Brain microvascular endothelial cell (primary cell): ENCODE data around the gene SKIDA1.
A peak's percentile ranks its signal among the peaks of the same experiment; 100 is the strongest.

Experiments used
- DNase-seq: peaks from one replicate; pipeline ENCODE4 v3.0.0-alpha.2; 2020
- H3K27ac ChIP-seq: fragments of 250-450 bp; sonication (Bioruptor Pico); 2 replicates; pipeline ENCODE4 v1.5.1; 2020; ENCODE audit warnings: mild to moderate bottlenecking, moderate library complexity
- H3K27me3 ChIP-seq: fragments of 250-450 bp; sonication (Bioruptor Pico); replicated peaks from 2 replicates; pipeline ENCODE4 v1.5.1; 2020; ENCODE audit warnings: mild to moderate bottlenecking
- H3K36me3 ChIP-seq: fragments of 250-450 bp; sonication (Bioruptor Pico); replicated peaks from 2 replicates; pipeline ENCODE4 v1.5.1; 2020; ENCODE audit warnings: mild to moderate bottlenecking
- H3K4me3 ChIP-seq: 2 replicates; pipeline ENCODE4 v1.5.1; 2011; ENCODE audit warnings: low read depth, mild to moderate bottlenecking, control low read depth, low read length, moderate library complexity
- in situ Hi-C: cut with HindIII; loops from 2 replicates; pipeline ENCODE4 v1.10.0; 2017; ENCODE audit warnings: low sequenced_read_pairs, low pct_ligation_motif_present
- TF ChIP-seq, protein P1 (sequence below): IDR thresholded peaks from 2 replicates; pipeline ENCODE4 v1.5.1; 2011; ENCODE audit warnings: low read depth, mild to moderate bottlenecking, moderate library complexity, low read length, control low read depth, inconsistent platforms; ENCODE audit errors: missing control alignments

Gene SKIDA1

DNA sequence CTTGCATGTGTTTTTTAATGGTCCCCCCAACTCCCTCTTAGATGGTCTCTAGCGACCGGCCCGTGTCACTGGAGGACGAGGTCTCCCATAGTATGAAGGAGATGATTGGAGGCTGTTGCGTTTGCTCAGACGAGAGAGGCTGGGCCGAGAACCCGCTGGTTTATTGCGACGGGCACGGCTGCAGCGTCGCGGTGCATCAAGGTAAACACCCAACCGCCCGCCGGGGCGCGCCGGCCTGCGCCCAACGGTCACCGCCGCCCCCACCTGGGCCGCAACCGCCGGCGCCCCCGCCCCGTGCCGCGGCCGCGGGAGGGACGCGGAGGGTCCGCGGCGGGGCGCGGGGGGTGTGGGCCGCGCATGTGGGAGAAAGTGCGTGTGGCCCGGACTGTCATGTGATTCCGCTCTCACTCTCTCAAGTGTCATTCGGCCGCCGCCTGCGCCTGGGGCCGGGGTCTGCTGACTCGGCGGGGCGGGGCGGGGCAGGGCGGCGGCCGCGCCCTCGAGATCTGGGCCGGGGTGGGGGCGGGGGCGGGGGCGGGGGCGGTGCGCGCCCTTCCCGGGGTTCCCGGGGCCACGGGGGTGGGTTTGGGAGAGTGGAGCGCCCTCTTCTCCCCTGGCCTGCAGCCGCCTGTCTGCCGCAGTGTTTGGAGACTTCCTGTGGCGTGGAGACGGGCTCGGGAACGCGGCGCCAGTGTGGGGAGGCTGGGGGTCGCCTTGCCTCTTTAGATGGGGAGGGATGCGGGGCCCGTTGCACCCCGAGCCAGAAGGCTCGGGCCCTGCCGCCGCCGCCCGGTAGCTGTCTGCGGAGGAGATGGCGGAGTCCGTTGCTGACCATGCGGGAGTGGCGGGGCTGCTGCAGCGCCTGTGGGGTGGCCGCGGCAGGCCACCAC, 9.4 kb upstream of the SKIDA1 start:
- Histone ChIP-seq H3K4me3 (peak overlapping the region; percentile 82), H3K36me3 (peaks cover 17% of the 10 kb centered on the region), H3K27me3 (no peaks in the 10 kb centered on the region), H3K27ac (peak overlapping the region; percentile 13)
- in situ Hi-C loops = no loop called here
- TF ChIP-seq, protein P1, sequence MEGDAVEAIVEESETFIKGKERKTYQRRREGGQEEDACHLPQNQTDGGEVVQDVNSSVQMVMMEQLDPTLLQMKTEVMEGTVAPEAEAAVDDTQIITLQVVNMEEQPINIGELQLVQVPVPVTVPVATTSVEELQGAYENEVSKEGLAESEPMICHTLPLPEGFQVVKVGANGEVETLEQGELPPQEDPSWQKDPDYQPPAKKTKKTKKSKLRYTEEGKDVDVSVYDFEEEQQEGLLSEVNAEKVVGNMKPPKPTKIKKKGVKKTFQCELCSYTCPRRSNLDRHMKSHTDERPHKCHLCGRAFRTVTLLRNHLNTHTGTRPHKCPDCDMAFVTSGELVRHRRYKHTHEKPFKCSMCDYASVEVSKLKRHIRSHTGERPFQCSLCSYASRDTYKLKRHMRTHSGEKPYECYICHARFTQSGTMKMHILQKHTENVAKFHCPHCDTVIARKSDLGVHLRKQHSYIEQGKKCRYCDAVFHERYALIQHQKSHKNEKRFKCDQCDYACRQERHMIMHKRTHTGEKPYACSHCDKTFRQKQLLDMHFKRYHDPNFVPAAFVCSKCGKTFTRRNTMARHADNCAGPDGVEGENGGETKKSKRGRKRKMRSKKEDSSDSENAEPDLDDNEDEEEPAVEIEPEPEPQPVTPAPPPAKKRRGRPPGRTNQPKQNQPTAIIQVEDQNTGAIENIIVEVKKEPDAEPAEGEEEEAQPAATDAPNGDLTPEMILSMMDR = no peak
- no peak for DNase-seq

DNA sequence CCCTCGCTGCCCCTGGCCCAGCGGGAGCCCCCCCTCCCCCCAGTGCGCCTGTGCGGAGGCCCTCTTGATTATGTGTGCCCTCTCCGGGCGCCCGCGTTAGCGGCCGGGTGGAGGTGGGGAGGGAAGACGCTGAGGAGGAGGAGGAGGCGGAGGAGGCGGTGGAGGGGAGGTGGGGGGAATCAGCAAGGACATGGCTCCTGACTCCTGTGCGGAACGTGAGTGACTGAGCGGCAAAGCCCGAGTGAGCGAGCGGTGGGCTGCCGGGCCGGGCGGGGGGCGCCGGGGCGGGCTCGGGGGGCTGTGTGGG, 8.8 kb upstream of the SKIDA1 start:
- in situ Hi-C loops = no loop called here
- TF ChIP-seq, protein P1 = no peak
- Histone ChIP-seq H3K36me3 (peaks cover 12% of the 10 kb centered on the region), H3K27me3 (no peaks in the 10 kb centered on the region), H3K27ac (peak overlapping the region; percentile 85), H3K4me3 (peak overlapping the region; percentile 82)
- no peak for DNase-seq

DNA sequence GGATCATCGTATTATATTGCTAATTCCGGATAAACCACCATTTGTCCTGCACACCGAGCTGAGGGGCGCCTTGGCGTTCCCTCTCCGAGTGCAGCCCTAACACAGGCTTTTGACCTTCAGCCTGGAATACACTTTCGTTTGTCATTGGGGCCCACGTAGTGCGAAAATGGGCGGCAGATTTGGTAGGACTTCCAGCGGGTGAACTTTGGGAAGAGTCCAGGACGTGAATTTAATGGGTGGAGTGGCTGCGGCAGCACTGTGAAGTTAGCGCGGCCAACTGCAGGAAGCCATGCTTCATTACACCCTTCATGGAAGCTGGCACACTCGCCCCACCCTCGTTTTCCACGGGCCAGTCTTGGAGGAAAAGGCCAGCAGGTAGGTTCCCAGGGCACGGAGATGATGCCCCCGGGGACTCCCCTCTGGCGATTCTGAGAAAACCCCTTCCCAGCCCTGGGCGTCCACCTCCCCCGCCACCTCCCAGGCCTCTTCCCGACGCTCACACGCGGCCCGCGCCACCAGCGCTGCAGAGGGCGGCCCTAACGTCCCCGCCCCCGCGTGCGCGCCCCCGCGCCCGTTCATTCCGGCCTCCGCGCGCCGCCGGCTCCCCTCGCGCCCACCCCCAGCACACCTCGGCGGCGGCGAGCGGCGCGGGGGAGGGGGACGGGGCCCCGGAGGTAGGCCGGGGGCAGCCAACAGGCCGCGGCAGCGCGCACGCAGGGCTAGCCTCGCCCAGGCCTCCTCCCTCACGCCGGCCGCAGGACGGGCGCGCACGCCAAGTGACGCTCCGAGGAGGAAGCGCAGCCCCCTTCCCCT, 8.2 kb upstream of the SKIDA1 start, which contains the start of gene MLLT10:
TSS of gene MLLT10 (plus strand) at position 766 of the 813 bp plus-strand sequence. CDS start 413 bp downstream, outside the sequence.
- TF ChIP-seq, protein P1 = peak; percentile 45
- peak; percentile 82 for DNase-seq
- Histone ChIP-seq H3K36me3 (peaks cover 10% of the 10 kb centered on the region), H3K4me3 (peak within 1 kb of the TSS; percentile 82), H3K27me3 (no peaks in the 10 kb centered on the region), H3K27ac (peak within 1 kb of the TSS; percentile 85)
- in situ Hi-C loops = no loop called here

DNA sequence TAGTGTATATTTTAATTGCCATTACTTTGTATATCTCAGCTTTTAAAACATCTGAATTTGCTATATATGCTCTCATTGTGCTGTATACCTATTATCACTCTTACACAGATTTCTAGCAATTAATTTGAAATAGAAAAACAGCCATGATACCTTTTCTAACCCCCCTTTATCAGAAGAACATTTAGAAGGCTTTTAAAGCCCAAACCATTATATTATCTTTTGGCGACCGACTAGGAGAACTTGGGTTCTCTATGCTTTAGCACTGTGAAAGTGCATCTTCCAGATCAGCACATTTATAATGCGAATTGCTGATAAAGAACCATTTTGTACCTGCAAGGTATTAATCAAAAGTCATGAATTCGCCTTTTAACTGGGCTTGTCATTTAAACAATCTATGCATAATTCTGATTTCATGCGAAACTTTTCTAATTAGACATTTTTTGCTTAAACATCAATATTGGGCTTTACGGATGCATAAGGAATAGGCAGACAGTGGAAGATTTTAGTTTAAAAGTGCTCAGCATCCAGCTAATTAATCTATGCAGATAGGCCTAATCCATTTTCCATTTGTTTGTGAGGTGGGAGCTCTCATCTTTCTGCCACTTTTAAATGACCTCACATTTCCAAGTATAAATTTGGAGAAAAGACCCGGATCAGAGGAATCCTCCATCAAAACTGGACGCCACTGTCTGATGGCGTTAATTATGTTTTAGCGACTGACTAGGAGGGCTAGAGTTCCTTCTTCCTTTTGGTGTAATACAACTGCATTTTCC, 7.4 kb upstream of the SKIDA1 start:
- DNase-seq = no peak

DNA sequence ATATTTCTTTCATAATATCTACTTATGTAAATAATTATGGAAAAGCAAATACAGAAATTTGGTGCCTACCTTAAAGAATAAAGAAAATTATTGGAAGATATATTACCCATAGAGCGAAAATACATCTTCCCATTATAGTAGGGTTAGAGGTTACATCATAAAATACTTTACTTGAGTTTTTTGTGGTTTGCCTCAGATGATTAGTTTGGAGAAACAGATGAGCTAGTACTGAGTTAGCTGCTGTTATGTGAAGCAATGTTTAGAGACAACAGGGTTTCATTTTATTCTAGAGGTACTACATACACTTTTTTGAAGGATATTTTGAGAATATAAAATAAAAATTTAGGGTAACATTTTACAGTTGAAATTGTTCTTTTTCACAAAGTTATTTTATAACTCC, 5.7 kb upstream of the SKIDA1 start:
- H3K27ac ChIP-seq = no peak overlapping the region
- no peaks in the 10 kb centered on the region for H3K36me3 ChIP-seq
- no peaks in the 10 kb centered on the region for H3K27me3 ChIP-seq
- DNase-seq = no peak
- H3K4me3 ChIP-seq = no peak overlapping the region
- in situ Hi-C loops = no loop called here
- TF ChIP-seq, protein P1 = no peak

More for the DNA sequence above, 7.4 kb upstream of the SKIDA1 start:
- in situ Hi-C loops = no loop called here
- Histone ChIP-seq H3K27ac (peak overlapping the region; percentile 85), H3K36me3 (peaks cover 4% of the 10 kb centered on the region), H3K4me3 (peak overlapping the region; percentile 82), H3K27me3 (no peaks in the 10 kb centered on the region)
- TF ChIP-seq, protein P1 = no peak
